ENCODE measurements around the gene FCRL2.
A peak's percentile ranks its signal among the peaks of the same experiment; 100 is the strongest.

Gene FCRL2

GRCh38 chr1:157776971-157777391 is at the start of gene FCRL2:
Gene FCRL2 (minus strand): TSS chr1:157777132. CDS start chr1:157777073, 59 bp downstream.
- intact Hi-C loops (cut with DNase I): no loop called here
- no peak for DNase-seq

DNA sequence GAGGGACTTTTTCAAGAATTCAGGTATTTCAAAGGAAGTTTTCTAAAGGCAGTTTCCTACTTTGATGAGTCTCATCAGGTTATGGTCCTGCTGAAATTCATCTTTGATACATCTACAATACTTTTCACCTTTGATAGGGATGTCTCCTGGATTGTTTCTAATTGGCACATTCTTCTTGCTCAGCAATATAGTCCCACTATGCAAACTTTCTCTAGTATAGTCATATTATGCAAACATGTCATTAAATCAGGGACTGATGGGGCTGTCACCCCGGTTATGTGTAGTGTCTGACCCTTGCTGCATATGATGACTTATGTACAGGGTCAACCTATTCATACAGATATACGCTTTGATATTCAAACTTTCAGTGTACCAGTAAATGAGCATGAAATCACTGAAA is 43.4 kb upstream of the FCRL2 start:
- intact Hi-C loops (cut with DNase I): no loop called here
- DNase-seq: no peak

DNA sequence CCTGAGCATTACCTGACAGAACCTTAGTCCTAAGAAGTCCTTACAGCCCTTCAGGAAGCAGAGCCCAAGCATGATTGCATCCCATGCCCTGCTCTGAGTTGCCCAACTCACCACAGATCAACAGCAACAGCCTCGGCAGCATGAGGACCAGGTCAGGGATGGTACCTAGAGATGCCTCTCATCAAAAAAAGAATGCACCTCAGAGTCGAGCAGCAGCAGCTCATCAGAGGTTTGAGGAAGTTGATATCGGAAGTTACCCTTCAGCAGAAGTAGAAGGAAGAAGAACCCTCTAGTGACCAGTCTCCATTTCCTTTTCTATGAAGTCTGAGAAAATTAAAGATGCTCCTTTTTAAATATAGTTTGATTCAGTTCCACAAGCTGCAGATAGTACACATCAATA is 43.0 kb upstream of the FCRL2 start, which contains the start of gene FCRL1:
Gene FCRL1 (minus strand): TSS at position 225 of the 400 bp plus-strand sequence. CDS start 83 bp downstream, at position 142.
- no peak for DNase-seq
- intact Hi-C loops (cut with DNase I): no loop called here

DNA sequence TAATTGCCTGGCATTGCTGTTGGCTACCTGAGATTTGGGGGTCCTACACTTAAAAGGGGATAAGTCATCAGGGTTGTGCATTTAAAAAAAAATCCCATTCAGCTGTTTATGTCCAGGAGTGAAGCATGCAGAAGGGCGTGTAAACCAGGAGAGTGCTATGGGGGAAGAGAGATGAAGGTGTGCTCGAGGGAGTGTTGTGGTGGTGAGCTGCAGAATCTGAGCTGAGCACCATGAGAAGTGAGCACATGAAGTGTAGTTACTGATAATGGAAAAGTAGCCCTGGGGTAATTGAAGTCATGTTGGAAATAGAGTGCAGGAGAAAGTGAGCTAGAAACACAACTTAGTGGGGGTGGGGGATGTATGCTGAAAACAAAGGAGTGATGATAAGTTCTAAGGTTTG is 42.3 kb upstream of the FCRL2 start:
- no peak for DNase-seq
- intact Hi-C loops (cut with DNase I): no loop called here

- no peak for DNase-seq
- intact Hi-C loops (cut with DNase I): no loop called here
Measured at GRCh38 chr1:157813269-157813668, 36.3 kb upstream of the FCRL2 start.

DNA sequence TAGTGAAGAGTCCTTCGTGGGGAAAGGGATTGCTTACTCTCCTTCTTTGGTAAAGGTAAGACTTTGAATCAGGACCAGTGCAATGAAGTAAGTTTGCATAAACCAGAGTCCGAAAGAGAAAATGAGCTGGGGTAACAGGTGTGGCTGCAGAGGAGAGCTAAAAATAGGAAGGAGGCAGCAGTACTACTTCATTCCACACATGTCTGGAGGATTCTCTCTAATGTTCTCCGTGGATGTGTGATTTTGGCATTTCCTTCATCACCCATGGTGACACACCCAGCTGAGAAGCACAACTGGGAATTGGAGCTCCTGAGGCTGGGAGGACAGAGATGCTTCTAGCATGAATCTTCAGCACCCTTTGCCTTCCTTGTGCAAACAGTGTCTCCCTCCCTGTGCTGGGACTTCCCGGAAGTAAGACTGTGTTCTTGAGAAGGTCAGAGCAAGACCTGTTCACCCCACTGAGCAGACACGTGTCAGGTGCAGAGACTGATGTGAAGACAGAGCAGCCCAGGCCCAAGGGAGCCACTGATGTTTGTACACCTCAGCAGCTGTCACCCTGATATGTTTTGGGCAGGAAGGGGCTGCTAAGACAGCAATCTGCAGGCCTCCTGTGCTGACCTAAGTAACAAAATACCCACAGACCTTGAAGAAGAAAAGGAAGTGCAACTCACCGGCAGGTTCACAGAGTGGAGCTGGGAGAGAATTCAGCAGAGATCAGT is 29.7 kb upstream of the FCRL2 start:
- intact Hi-C loops (cut with DNase I): no loop called here
- no peak for DNase-seq

GRCh38 chr1:157803851-157804250 is 26.9 kb upstream of the FCRL2 start:
- DNase-seq: no peak
- intact Hi-C loops (cut with DNase I): no loop called here

- intact Hi-C loops (cut with DNase I): no loop called here
- no peak for DNase-seq
Measured at GRCh38 chr1:157799996-157800395, 23.1 kb upstream of the FCRL2 start.

DNA sequence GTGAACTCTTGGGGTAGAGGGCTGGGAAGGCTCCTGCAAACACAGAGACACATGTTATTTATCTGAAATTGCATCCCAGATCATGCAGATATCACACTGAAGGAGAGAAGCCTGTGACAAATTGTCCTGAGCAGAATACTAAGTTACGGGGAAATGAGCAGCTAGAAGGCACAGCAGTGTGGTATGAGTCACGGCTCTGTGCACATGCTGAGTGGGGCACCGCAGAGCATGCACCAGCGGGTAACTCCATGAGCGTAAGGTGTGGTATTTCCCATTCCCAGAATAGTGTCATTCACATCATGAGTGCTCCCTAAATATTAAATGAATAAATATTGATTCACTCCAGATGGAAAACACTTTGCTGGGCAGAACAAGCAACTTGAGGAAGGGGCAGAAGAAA is 21.3 kb upstream of the FCRL2 start:
- no peak for DNase-seq
- intact Hi-C loops (cut with DNase I): no loop called here

GRCh38 chr1:157785248-157785647 is 8.3 kb upstream of the FCRL2 start:
- intact Hi-C loops (cut with DNase I): no loop called here
- DNase-seq: no peak

GRCh38 chr1:157784801-157785200 is 7.9 kb upstream of the FCRL2 start:
- intact Hi-C loops (cut with DNase I): no loop called here

DNA sequence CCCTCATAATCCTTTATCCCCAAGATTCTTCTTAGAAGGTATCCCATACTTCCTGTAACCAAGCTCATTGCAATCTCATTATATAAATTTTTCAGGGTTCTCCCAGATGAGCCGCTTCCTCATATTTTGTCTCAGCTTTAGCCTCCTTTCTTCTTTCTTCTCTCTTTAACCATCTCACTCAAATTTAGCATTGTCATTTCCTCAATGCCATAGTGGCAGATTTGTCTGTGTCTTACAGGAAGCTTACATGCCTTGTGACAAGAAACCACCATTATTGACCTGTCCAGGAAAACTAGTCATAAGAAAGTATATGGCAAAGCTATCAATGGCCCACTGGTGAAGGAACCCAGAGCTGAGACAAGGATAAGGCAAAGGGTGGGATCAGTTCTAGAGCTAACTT is 6.0 kb upstream of the FCRL2 start:
- intact Hi-C loops (cut with DNase I): no loop called here
- no peak for DNase-seq

More at GRCh38 chr1:157784801-157785200, 7.9 kb upstream of the FCRL2 start:
- DNase-seq: no peak

GRCh38 chr1:157781048-157781447 is 4.1 kb upstream of the FCRL2 start:
- intact Hi-C loops (cut with DNase I): no loop called here
- no peak for DNase-seq

DNA sequence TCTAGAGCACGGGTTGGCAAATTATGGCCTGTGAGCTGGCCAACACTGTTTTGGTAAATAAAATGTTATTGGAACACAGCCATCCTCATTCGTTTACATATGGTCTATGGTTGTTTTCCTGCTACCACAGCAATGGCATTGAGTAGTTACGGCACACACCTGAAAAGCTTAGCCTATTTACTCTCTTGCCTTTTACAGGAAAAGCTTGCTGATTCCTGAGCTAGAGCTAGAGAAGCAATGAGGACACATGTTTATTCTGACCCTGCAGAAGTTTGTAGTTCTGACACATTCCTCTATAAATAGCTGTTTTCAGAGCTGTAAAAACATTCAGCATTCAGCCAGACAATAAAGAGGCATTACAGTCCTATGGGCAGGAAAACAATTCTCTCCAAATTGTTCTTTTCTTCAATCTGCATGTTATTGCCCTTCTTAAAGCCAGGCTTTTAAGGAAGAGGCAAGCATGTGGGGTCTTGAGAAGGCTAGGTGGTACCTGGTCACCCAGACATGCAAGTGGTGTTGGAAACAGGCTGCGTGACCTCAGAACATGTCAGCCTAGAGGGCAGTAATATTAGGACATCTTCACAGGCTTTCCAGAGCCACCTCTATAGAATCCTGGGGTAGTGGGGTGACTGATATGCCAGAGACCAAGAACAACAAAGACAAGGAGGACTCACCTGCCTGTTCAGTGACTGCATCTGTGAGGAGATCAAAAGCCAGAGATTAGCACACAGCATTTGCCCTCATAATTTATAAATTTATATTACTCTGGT is 1.6 kb downstream of the FCRL2 start:
- intact Hi-C loops (cut with DNase I): no loop called here
- DNase-seq: no peak

GRCh38 chr1:157774412-157774811 is 2.5 kb downstream of the FCRL2 start:
- no peak for DNase-seq
- intact Hi-C loops (cut with DNase I): no loop called here

GRCh38 chr1:157773493-157774350 is 3.2 kb downstream of the FCRL2 start:
- intact Hi-C loops (cut with DNase I): no loop called here
- DNase-seq: no peak

DNA sequence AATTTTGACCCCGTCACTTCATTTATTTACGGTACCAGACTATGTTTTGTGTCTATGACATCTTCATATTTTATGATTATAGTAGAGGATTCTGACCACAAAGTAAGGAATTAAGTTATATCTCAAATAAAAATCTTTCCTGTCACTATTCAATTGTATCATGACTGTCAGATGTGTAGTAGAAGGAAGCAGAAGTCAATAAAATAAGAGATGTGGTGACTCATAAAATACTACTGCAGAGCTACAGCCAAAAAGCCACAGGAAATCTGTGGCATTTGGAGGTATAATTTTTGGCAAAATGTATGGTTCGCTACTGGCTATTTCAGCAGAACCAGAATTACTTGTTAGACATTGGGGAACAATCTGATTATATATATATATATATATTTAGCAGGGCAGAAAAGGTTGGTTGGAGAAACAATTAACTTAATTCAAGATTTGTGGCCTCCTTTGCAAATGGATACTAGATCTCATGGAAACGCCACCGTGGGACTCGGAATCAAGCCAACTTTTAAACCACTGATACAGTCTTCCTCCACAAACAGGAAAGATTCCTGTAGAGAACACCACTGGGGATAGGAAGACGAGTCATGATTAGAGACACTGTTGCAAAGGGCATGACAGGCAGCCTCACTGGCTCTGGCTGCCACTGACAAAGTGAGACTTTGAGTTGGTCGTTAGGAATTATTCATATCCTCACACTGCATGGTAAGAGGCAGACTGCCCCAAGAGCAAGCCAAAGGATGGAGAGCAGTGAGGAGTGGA is 5.1 kb downstream of the FCRL2 start:
- intact Hi-C loops (cut with DNase I): no loop called here
- DNase-seq: no peak

GRCh38 chr1:157770442-157771043 is 6.4 kb downstream of the FCRL2 start:
- DNase-seq: peak in 1 of 10 donors; percentile 66
- intact Hi-C loops (cut with DNase I): no loop called here

- no peak for DNase-seq
- intact Hi-C loops (cut with DNase I): no loop called here
Measured at GRCh38 chr1:157766792-157767191, 10.1 kb downstream of the FCRL2 start.

- no peak for DNase-seq
- intact Hi-C loops (cut with DNase I): no loop called here
Measured at GRCh38 chr1:157758018-157758417, 18.9 kb downstream of the FCRL2 start.

Data from posterior cingulate gyrus (tissue), 11 donors.